GM23248 (cell line): ENCODE measurements around the gene PM20D1.

Experiments
- EZH2 ChIP-seq: fragments of 200-600 bp; sonication (generic); IDR thresholded peaks from 2 replicates; pipeline ENCODE4 v1.6.1; 2018; ENCODE audit warnings: antibody characterized with exemption, mild to moderate bottlenecking; ENCODE audit not compliant: insufficient read depth, poor library complexity, severe bottlenecking
- EZH2phosphoT487 ChIP-seq: fragments of 200-600 bp; sonication (generic); IDR thresholded peaks from 2 replicates; pipeline ENCODE4 v1.6.1; 2018; ENCODE audit warnings: antibody characterized with exemption, moderate library complexity, mild to moderate bottlenecking, low read depth; ENCODE audit not compliant: insufficient read depth

DNA sequence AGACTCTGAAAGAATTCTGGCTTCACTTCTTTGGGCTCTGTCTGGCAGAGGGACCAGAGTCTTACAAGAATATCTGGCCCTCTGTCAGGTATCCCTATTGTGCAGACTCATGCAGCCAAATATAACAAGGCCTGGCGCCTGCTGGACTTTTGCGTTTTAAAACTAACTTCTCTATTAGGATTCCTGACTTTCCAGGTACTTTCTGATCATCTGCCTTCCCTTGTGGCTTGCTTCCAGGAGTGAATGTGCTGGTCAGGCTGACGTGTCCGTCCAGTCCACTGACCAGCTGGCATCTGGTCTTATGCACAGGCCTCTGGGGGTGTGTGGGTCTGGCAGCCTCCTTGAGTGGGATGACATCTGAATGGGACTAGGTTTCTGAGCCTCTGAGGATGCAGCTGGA is 66.0 kb downstream of the PM20D1 start:
- TF ChIP-seq EZH2 (no peak), EZH2phosphoT487 (no peak)
